C4-2B (cell line): ENCODE results near the gene PET100.

Source experiments
- H3K27ac ChIP-seq: fragments of 450-650 bp; 2 replicates; pipeline ENCODE4 v1.5.1; 2017
- ZFX ChIP-seq: fragments of 450-650 bp; IDR thresholded peaks from 2 replicates; pipeline ENCODE4 v1.6.1; 2017
- TF ChIP-seq, protein P1 (sequence below): fragments of 450-650 bp; conservative IDR thresholded peaks from 2 replicates; pipeline ENCODE4 v1.5.1; 2017; ENCODE audit warnings: mild to moderate bottlenecking

Gene PET100

DNA sequence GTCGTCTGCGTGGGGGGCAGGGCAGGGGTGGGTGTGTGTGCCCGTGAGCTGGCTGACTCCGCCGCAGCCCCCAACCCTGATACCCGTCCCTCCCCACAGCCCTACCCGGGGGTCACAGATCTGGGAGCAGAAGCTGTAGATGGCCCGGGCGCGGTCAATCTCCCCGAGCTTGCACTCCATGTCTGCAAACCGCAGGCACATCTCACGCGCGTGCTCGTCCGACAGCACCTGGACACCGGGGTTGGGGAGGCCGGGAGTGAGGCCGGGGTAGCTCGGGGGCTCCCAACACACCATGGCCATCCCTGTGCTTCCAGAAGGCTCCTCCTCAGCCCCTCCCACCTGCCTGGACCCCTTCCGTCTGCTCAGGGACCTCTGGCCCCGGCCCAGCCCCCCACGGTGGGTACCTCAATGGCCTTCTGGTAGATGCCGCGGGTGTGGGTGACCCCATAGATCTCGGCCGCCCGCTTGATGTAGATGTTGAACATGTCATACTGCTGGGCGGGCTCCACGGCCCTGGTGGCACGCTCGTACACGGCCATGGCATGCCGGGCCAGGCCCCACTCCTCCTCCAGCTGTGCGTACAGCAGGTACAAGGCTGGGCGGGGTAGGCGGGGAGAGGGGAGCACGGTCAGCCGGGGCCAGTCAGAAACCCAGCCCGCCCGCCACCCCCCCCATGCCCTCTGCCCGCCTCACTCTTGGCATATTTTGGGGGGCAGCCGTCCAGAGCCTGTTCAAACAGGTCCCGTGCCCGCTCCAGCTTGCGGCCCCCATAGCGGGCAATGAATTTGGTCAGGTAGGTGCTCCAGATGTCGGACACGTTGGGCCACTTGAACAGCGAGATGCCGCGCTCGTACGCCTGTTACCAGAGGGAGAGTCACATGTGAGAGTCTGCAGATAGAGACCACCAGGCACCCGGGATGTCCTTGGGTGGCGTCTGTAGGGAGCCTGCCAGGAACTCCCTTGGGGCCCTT, 8.9 kb upstream of the PET100 start:
- peak overlapping the region; percentile 98 for H3K27ac ChIP-seq
- TF ChIP-seq, protein P1, sequence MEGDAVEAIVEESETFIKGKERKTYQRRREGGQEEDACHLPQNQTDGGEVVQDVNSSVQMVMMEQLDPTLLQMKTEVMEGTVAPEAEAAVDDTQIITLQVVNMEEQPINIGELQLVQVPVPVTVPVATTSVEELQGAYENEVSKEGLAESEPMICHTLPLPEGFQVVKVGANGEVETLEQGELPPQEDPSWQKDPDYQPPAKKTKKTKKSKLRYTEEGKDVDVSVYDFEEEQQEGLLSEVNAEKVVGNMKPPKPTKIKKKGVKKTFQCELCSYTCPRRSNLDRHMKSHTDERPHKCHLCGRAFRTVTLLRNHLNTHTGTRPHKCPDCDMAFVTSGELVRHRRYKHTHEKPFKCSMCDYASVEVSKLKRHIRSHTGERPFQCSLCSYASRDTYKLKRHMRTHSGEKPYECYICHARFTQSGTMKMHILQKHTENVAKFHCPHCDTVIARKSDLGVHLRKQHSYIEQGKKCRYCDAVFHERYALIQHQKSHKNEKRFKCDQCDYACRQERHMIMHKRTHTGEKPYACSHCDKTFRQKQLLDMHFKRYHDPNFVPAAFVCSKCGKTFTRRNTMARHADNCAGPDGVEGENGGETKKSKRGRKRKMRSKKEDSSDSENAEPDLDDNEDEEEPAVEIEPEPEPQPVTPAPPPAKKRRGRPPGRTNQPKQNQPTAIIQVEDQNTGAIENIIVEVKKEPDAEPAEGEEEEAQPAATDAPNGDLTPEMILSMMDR, result no peak
- no peak for TF ChIP-seq ZFX

DNA sequence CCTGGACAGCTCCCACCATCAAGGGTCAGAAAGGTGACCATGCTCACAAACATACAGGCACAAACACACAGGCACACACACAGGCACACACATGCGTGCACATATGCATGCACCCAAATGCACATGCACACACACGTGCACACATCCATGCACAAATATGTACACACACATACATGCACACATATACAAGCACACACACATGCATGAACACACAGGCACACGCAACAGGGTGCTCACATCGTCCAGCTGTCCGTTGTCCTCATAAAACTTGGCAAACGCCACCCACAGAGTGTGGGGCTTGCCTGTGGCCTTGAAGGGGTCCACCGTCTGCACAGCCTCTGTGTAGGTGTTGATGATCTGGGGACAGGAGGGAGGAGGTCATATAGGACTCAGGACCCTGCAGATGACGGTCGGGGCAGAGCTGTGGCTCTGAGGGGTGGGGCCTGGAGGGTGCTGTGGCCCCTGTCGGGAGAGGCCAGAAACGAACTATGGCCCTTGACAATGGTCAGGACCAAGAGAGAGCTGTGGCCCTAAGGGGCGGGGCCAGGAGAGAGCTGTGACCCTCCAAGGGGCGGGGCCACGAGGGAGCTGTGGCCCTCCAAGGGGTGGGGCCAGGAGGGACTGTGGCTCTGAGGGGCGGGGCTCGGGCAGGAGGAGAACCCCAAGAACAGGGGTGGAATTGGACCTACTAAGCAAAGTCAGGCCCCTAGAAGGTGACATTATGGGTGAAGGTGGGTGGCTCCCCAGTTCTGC, 6.5 kb upstream of the PET100 start:
- no peak for TF ChIP-seq ZFX
- TF ChIP-seq, protein P1, result no peak
- peak overlapping the region; percentile 98; the same call in 1 of the 2 replicates for H3K27ac ChIP-seq

DNA sequence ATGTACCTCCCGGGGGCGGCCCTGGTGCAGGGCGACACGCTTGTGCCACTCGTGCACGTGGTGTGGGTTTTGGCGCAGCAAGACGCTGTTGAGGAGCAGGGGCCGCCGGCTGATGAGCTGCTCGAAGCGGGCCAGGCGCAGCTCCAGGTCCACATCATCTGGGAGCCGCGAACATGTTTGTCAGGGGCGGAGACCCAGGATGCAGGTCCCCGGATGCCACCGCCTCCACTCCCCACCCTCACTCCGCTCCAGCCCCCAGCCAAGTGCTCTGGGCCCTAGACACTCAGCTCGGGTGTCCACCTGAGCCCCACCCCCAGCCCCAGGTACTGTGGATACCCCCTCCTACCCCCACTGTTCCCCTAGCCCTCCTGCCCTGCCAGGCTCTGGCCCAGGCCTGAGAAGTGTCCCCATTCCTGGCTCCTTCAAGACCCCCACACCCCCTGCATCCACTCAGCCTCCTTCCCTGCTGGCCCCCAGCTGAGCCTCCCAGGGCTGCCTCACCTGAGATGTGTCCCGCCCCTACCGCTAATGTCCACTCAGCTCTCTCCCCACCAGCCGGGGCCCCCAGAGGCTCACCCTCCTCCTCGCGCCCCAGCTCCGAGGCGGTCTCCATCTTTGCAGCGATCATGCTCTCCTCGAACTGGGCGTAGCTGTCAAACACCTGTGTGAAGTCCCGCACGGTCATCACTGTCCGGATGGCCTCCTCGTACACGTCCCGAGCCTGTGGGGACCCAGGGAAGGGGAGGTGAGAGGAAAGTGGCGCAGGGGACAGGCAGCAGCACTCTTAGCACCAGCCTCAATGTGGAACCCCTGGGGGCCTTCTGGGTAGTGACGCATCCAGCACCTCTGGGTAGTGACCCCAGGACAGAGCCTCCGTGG, 5.6 kb upstream of the PET100 start:
- TF ChIP-seq, protein P1, result no peak
- TF ChIP-seq ZFX, result no peak
- H3K27ac ChIP-seq, result no peak overlapping the region

DNA sequence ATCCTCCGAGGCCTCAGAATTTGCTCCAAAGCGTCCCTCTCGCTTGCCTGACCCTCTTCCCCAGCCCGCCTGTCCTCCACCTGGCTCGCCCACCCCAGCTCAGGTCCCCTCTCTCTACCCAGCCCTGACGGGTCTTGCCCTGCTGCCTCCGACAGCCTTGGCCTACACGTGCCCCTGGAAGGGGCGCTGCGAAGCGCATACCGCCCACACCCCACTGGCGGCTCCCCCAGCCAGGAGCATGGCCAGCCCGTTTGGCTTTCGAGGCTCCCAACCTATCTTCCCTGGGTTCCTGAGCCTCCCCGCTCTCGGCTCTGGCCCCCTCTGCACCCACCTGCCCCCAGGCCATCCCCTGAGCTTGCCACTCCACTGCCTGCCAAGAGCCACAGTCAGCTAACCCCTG, 4.8 kb upstream of the PET100 start:
- no peak overlapping the region for H3K27ac ChIP-seq
- no peak for TF ChIP-seq ZFX
- TF ChIP-seq, protein P1, result no peak

DNA sequence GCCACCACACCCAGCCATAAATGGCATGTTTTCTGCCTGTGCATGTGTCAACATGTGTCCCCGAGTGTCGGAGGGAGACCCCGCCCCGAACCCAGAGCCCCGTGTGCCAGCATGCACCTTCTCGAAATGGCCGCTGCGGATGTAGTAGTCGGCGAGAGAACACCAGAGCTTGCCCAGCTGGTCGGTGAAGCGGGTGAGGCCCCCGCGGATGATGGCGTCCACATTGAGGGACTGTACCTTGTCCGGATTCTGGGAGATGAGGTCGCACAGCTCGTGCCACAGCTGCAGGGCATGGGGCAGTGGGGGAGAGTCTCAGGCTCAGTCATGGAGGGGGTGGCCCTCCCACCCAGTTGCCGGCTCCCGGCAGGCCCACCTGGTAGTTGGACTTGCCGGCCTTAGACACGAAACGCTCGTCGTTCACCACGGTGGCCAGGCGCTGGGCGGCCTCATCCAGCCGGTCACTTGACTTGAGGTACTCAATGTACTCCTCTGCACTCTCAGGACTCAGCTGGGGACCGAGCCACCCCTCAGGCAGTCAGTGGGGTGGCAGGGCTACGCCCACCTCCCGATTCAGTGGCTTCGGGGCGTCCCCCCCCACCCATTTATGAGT, 3.7 kb upstream of the PET100 start:
- TF ChIP-seq, protein P1, result no peak
- no peak for TF ChIP-seq ZFX
- no peak overlapping the region for H3K27ac ChIP-seq

DNA sequence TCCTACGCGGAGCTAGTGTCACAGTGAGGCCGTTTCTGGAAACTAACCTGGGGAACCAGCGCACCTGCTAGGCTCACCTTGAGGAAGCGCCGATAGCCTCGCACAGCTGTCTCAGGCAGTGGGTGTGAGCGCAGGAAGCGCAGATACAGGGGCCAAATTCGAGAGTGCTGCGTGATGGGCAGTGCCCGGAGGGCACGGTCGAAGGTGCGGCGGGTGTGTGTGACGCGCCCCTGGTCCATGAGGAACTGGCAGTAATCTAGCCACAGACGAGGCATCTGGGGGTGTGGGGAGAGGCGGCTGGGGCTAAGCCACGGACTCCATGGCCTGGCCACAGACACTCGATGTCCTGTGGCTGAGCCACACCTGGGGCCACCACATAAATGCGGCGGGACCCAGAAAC, 2.4 kb upstream of the PET100 start:
- TF ChIP-seq, protein P1, result no peak
- no peak for TF ChIP-seq ZFX
- H3K27ac ChIP-seq, result no peak overlapping the region
